Measurements from ENCODE around the gene ATMIN. TPM values are rescaled to one million over a fixed set of nuclear protein-coding genes. Genes with fewer than 3 reads are reported as not detected.
A peak's percentile ranks its signal among the peaks of the same experiment; 100 is the strongest.

The ATMIN gene
- total and polyA plus RNA-seq, 2 donors from 2014 or later, result 18.0 to 31.3 TPM

GRCh38 chr16:80997139-80997798 is 38.4 kb upstream of the ATMIN start:
- DNase-seq, result peak in 2 of 5 donors; percentile 53 to 68
- Histone ChIP-seq H3K4me3 (ENCODE audit: low read length in 3 of 3) (peak overlapping the region; percentile 12 to 67 (median 50)), H3K9ac (ENCODE audit: low read length in 3 of 3) (peak overlapping the region in 2 of 3 donors; percentile 17 to 38), H3K36me3 (ENCODE audit: control insufficient read depth in 2 of 3, insufficient read depth in 3 of 3, low read length in 3 of 3) (no peaks in the 10 kb centered on the region), H3K9me3 (ENCODE audit: control insufficient read depth in 2 of 3, insufficient read depth in 1 of 3, low read length in 3 of 3) (no peaks in the 10 kb centered on the region), H3K27me3 (ENCODE audit: control insufficient read depth, insufficient read depth, low read length) (no peaks in the 10 kb centered on the region), H3K4me1 (ENCODE audit: control insufficient read depth in 2 of 3, insufficient read depth in 2 of 3, low read depth in 1 of 3, low read length in 3 of 3) (peaks cover 0 to 2% (median 2%) of the 10 kb centered on the region in 3 donors), H3K27ac (ENCODE audit: low read depth in 2 of 2, low read length in 2 of 2) (peak overlapping the region; percentile 0 to 13)
- intact Hi-C loops (cut with DNase I), result no loop called here
- no peak for FAIRE-seq
- TF ChIP-seq CTCF (IDR thresholded peaks at IDR 0.05; ENCODE audit: borderline replicate concordance, extremely low read depth, insufficient read depth), result no peak

- intact Hi-C loops (cut with DNase I), result no loop called here
- H3K27me3 ChIP-seq (ENCODE audit: control insufficient read depth, insufficient read depth, low read length), result no peaks in the 10 kb centered on the region
- H3K9ac ChIP-seq (ENCODE audit: low read length in 3 of 3), result no peak overlapping the region
- FAIRE-seq (no peak), DNase-seq (no peak)
- H3K9me3 ChIP-seq (ENCODE audit: control insufficient read depth in 2 of 3, insufficient read depth in 1 of 3, low read length in 3 of 3), result no peaks in the 10 kb centered on the region
- H3K4me1 ChIP-seq (ENCODE audit: control insufficient read depth in 2 of 3, insufficient read depth in 2 of 3, low read depth in 1 of 3, low read length in 3 of 3), result peaks cover 0 to 2% (median 2%) of the 10 kb centered on the region in 3 donors
- no peaks in the 10 kb centered on the region for H3K36me3 ChIP-seq (ENCODE audit: control insufficient read depth in 2 of 3, insufficient read depth in 3 of 3, low read length in 3 of 3)
- H3K27ac ChIP-seq (ENCODE audit: low read depth in 2 of 2, low read length in 2 of 2), result no peak overlapping the region
- TF ChIP-seq CTCF (IDR thresholded peaks at IDR 0.05; ENCODE audit: borderline replicate concordance, extremely low read depth, insufficient read depth), result no peak
- peak overlapping the region in 1 of 3 donors; percentile 50 for H3K4me3 ChIP-seq (ENCODE audit: low read length in 3 of 3)
These were observed 37.5 kb upstream of the ATMIN start for GRCh38 chr16:80997964-80998620.

DNA sequence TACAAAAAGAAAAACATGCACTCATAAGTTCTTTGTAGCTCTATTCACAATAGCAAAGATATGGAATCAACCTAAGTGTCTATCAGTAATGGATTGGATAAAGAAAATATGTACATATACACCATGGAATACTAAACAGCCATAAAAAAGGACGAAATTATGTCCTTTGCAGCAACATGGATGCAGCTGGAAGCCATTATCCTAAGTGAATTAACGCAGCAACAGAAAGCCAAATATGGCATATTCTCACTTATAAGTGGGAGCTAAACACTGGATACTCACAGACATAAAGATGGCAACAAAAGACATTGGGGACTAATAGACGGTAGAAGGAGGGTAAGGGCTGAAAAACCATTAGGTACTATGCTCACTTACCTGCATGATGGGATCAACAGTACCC is 34.8 kb upstream of the ATMIN start:
- no peak overlapping the region for H3K27ac ChIP-seq (ENCODE audit: low read depth in 2 of 2, low read length in 2 of 2)
- H3K4me1 ChIP-seq (ENCODE audit: control insufficient read depth in 2 of 3, insufficient read depth in 2 of 3, low read depth in 1 of 3, low read length in 3 of 3), result peaks cover 0 to 11% (median 2%) of the 10 kb centered on the region in 3 donors
- intact Hi-C loops (cut with DNase I), result no loop called here
- no peak overlapping the region for H3K4me3 ChIP-seq (ENCODE audit: low read length in 3 of 3)
- FAIRE-seq, result no peak
- DNase-seq, result no peak
- TF ChIP-seq CTCF (IDR thresholded peaks at IDR 0.05; ENCODE audit: borderline replicate concordance, extremely low read depth, insufficient read depth), result no peak
- no peaks in the 10 kb centered on the region for H3K27me3 ChIP-seq (ENCODE audit: control insufficient read depth, insufficient read depth, low read length)
- no peak overlapping the region for H3K9ac ChIP-seq (ENCODE audit: low read length in 3 of 3)
- no peaks in the 10 kb centered on the region for H3K9me3 ChIP-seq (ENCODE audit: control insufficient read depth in 2 of 3, insufficient read depth in 1 of 3, low read length in 3 of 3)
- H3K36me3 ChIP-seq (ENCODE audit: control insufficient read depth in 2 of 3, insufficient read depth in 3 of 3, low read length in 3 of 3), result no peaks in the 10 kb centered on the region
